Loucy (cell line): ENCODE results near the gene BFAR.

Experiments used
- H2AFZ ChIP-seq: fragments of 200-600 bp; sonication (generic); 2 replicates; pipeline ENCODE4 v1.6.0; 2016; ENCODE audit warnings: antibody characterized with exemption, mild to moderate bottlenecking, low read length, moderate library complexity
- H3F3A ChIP-seq: fragments of 200-600 bp; 2 replicates; pipeline ENCODE4 v1.6.0; 2016; ENCODE audit warnings: antibody characterized with exemption, low read depth, mild to moderate bottlenecking
- H3K27me3 ChIP-seq: fragments of 200-600 bp; sonication (generic); 2 replicates; pipeline ENCODE4 v1.6.1; 2014; ENCODE audit warnings: low read length, mild to moderate bottlenecking; ENCODE audit not compliant: insufficient read depth, poor library complexity, severe bottlenecking
- H3K36me3 ChIP-seq: fragments of 200-600 bp; sonication (generic); 2 replicates; pipeline ENCODE4 v1.6.1; 2016; ENCODE audit warnings: low read length; ENCODE audit not compliant: insufficient read depth
- H3K4me1 ChIP-seq: fragments of 200-600 bp; sonication (generic); 2 replicates; pipeline ENCODE4 v1.5.1; 2014; ENCODE audit warnings: low read length, mild to moderate bottlenecking; ENCODE audit not compliant: insufficient read depth, poor library complexity, severe bottlenecking
- H3K4me2 ChIP-seq: fragments of 200-600 bp; sonication (generic); 2 replicates; pipeline ENCODE4 v1.6.0; 2014; ENCODE audit warnings: antibody characterized with exemption, low read length, low read depth, mild to moderate bottlenecking; ENCODE audit not compliant: poor library complexity, severe bottlenecking
- H3K4me3 ChIP-seq: fragments of 200-600 bp; sonication (generic); 2 replicates; pipeline ENCODE4 v1.5.1; 2014; ENCODE audit warnings: low read length, mild to moderate bottlenecking, mixed read lengths; ENCODE audit not compliant: poor library complexity, severe bottlenecking
- H3K79me2 ChIP-seq: fragments of 200-600 bp; sonication (generic); 2 replicates; pipeline ENCODE4 v1.6.1; 2014; ENCODE audit warnings: low read length; ENCODE audit not compliant: insufficient read depth
- H3K9ac ChIP-seq: fragments of 200-600 bp; sonication (generic); 2 replicates; pipeline ENCODE4 v1.6.0; 2014; ENCODE audit warnings: mild to moderate bottlenecking, low read depth, low read length, moderate library complexity; ENCODE audit not compliant: poor library complexity, severe bottlenecking
- H3K9me2 ChIP-seq: fragments of 200-600 bp; sonication (generic); replicated peaks from 2 replicates; pipeline ENCODE4 v1.6.1; 2016; ENCODE audit warnings: low read depth, low read length, mixed read lengths
- H3K9me3 ChIP-seq: fragments of 200-600 bp; sonication (generic); 2 replicates; pipeline ENCODE4 v1.6.1; 2014; ENCODE audit warnings: mild to moderate bottlenecking, antibody characterized with exemption, low read length, low read depth; ENCODE audit not compliant: insufficient read depth
- H4K20me1 ChIP-seq: fragments of 200-600 bp; sonication (generic); 2 replicates; pipeline ENCODE4 v1.6.0; 2014; ENCODE audit warnings: antibody characterized with exemption, low read length, mild to moderate bottlenecking; ENCODE audit not compliant: insufficient read depth, poor library complexity, severe bottlenecking
- EZH2phosphoT487 ChIP-seq: fragments of 200-600 bp; IDR thresholded peaks from 2 replicates; pipeline ENCODE4 v1.6.1; 2018; ENCODE audit warnings: antibody characterized with exemption, mild to moderate bottlenecking, moderate library complexity, borderline replicate concordance
- TF ChIP-seq, protein P1 (sequence below): fragments of 200-600 bp; sonication (generic); conservative IDR thresholded peaks from 2 replicates; pipeline ENCODE4 v1.5.1; 2014; ENCODE audit warnings: mild to moderate bottlenecking, antibody characterized with exemption, low read length

BFAR gene

DNA sequence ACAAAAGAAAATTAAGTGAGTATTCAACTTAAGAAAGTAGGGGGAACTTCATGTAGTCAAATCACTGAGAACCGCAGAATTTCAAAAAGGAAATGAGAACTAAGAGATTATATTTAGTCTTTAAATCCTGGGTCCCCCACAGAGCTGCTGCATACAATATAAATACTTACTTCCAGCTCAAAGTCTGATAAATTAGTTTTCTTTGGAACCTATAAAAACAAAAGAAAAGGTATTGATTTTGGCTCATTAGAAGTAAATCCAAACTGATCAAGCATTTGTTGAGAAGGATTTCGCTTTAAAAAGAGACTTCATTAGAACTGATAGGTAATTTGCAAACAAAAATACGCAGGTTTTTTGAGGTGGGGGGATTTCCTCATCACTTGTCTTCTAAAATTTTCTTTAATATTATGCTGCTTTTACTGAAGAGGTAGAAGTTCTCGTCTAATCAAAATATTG, 24.6 kb upstream of the BFAR start:
- Histone ChIP-seq H3K79me2 (no peaks in the 10 kb centered on the region), H3K36me3 (peaks cover 33% of the 10 kb centered on the region; the same call in 1 of the 2 replicates), H3K27me3 (no peaks in the 10 kb centered on the region), H3K9me2 (no peaks in the 10 kb centered on the region), H2AFZ (no peak overlapping the region), H3K4me3 (no peak overlapping the region), H3F3A (no peaks in the 10 kb centered on the region), H3K9me3 (no peaks in the 10 kb centered on the region), H4K20me1 (no peaks in the 10 kb centered on the region), H3K4me1 (no peaks in the 10 kb centered on the region), H3K4me2 (no peak overlapping the region), H3K9ac (no peak overlapping the region)
- TF ChIP-seq, protein P1, sequence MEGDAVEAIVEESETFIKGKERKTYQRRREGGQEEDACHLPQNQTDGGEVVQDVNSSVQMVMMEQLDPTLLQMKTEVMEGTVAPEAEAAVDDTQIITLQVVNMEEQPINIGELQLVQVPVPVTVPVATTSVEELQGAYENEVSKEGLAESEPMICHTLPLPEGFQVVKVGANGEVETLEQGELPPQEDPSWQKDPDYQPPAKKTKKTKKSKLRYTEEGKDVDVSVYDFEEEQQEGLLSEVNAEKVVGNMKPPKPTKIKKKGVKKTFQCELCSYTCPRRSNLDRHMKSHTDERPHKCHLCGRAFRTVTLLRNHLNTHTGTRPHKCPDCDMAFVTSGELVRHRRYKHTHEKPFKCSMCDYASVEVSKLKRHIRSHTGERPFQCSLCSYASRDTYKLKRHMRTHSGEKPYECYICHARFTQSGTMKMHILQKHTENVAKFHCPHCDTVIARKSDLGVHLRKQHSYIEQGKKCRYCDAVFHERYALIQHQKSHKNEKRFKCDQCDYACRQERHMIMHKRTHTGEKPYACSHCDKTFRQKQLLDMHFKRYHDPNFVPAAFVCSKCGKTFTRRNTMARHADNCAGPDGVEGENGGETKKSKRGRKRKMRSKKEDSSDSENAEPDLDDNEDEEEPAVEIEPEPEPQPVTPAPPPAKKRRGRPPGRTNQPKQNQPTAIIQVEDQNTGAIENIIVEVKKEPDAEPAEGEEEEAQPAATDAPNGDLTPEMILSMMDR, result no peak
- no peak for TF ChIP-seq EZH2phosphoT487

DNA sequence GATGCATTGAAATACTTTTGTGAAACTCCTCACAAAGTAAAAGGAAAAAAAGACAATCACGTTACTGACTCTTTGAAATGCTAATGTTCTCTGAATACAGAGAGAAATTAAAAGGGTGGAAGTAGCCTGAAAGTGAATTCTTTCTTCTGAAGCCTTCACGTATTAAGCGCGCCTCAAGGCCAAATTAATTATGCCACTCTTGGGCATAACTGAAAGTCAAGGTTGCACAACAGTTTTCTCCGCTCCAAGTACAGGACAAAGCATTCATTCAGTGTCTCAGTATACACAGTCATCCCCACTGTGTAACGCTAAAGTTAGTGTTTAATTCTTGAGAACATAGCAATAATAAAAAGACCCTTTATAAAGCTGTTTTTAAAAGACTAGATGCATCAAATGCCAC, 24.1 kb upstream of the BFAR start:
- Histone ChIP-seq H3K27me3 (no peaks in the 10 kb centered on the region), H3K9me2 (no peaks in the 10 kb centered on the region), H3K9me3 (no peaks in the 10 kb centered on the region), H3K4me3 (no peak overlapping the region), H3K4me2 (no peak overlapping the region), H2AFZ (no peak overlapping the region), H4K20me1 (no peaks in the 10 kb centered on the region), H3K4me1 (no peaks in the 10 kb centered on the region), H3K79me2 (no peaks in the 10 kb centered on the region), H3F3A (no peaks in the 10 kb centered on the region), H3K9ac (no peak overlapping the region), H3K36me3 (peaks cover 30% of the 10 kb centered on the region; the same call in 1 of the 2 replicates)
- no peak for TF ChIP-seq EZH2phosphoT487

DNA sequence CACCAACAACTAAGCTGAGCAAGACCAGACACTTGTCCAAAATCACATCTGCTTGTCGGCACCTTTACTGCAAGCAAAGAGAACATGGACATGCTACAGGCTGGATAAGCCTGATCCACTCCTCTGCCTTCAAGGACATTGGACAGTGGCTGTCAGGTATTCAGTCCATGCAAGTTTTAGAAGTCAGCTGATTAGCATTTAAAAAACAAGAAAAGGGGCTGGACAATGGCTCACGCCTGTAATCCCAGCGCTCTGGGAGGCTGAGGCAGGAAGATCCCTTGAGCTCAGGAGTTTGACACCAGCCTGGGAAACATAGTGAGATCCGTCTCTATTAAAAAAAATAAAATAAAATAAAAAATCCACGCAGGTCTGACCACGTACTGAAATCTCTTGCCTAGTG, 23.0 kb upstream of the BFAR start:
- TF ChIP-seq EZH2phosphoT487, result no peak
- TF ChIP-seq, protein P1, result no peak
- Histone ChIP-seq H3F3A (no peaks in the 10 kb centered on the region), H3K36me3 (peaks cover 30% of the 10 kb centered on the region; the same call in 1 of the 2 replicates), H3K4me3 (no peak overlapping the region), H3K9me3 (no peaks in the 10 kb centered on the region), H3K27me3 (no peaks in the 10 kb centered on the region), H3K9me2 (no peaks in the 10 kb centered on the region), H4K20me1 (no peaks in the 10 kb centered on the region), H3K9ac (no peak overlapping the region), H3K79me2 (no peaks in the 10 kb centered on the region), H2AFZ (no peak overlapping the region), H3K4me2 (no peak overlapping the region), H3K4me1 (no peaks in the 10 kb centered on the region)

DNA sequence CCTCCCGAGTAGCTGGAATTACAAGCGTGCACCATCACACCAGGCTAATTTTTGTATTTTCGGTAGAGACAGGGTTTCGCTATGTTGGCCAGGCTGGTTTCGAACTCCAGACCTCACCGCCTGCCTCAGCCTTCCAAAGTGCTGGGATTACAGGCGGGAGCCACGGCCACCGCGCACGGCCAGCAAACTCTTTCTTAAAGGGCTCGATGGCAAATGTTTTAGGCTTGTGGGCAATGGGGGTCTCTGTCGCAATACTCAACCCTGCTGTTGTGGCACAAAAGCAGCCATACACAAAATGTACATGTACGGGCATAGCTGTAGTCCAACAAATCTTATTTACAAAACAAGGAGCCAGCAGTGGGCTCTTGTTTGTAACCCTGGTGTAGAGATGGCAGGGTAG, 21.1 kb upstream of the BFAR start:
- no peak overlapping the region for H3K4me2 ChIP-seq
- no peaks in the 10 kb centered on the region for H4K20me1 ChIP-seq
- H3F3A ChIP-seq, result no peaks in the 10 kb centered on the region
- H2AFZ ChIP-seq, result no peak overlapping the region
- no peaks in the 10 kb centered on the region for H3K4me1 ChIP-seq
- TF ChIP-seq, protein P1, result no peak
- no peak for TF ChIP-seq EZH2phosphoT487
- H3K36me3 ChIP-seq, result peaks cover 22% of the 10 kb centered on the region; the same call in 1 of the 2 replicates
- H3K27me3 ChIP-seq, result no peaks in the 10 kb centered on the region
- no peaks in the 10 kb centered on the region for H3K9me2 ChIP-seq
- no peak overlapping the region for H3K9ac ChIP-seq
- no peaks in the 10 kb centered on the region for H3K9me3 ChIP-seq
- H3K4me3 ChIP-seq, result no peak overlapping the region
- no peaks in the 10 kb centered on the region for H3K79me2 ChIP-seq
